AG09309 (cell line): ENCODE results near the gene NFAT5.

Source experiments
- DNase-seq: peaks from one replicate; pipeline ENCODE4 v3.0.0-alpha.2; 2010; ENCODE audit warnings: low read depth
- H3K4me3 ChIP-seq: 2 replicates; pipeline ENCODE4 v1.5.1; 2011; ENCODE audit warnings: mild to moderate bottlenecking, low read depth, low read length, moderate library complexity; ENCODE audit not compliant: control insufficient read depth
- CTCF ChIP-seq: IDR thresholded peaks from 2 replicates; pipeline ENCODE4 v1.5.1; 2011; ENCODE audit warnings: mild to moderate bottlenecking, low read depth, low read length, inconsistent platforms; ENCODE audit not compliant: insufficient read depth, control insufficient read depth; ENCODE audit errors: missing control alignments

NFAT5 gene

GRCh38 chr16:69596801-69597200 lies 31.0 kb downstream of the NFAT5 start:
- DNase-seq = no peak
- H3K4me3 ChIP-seq = no peak overlapping the region
- no peak for TF ChIP-seq CTCF

- no peak for TF ChIP-seq CTCF
- no peak overlapping the region for H3K4me3 ChIP-seq
Observed at GRCh38 chr16:69598045-69598444, 32.3 kb downstream of the NFAT5 start.

GRCh38 chr16:69599731-69600130 lies 34.0 kb downstream of the NFAT5 start:
- no peak for TF ChIP-seq CTCF
- H3K4me3 ChIP-seq = no peak overlapping the region
- DNase-seq = no peak

More at GRCh38 chr16:69598045-69598444, 32.3 kb downstream of the NFAT5 start:
- no peak for DNase-seq

GRCh38 chr16:69600202-69600601 lies 34.4 kb downstream of the NFAT5 start:
- no peak overlapping the region for H3K4me3 ChIP-seq
- TF ChIP-seq CTCF = no peak
- DNase-seq = no peak

- no peak overlapping the region for H3K4me3 ChIP-seq
- no peak for DNase-seq
- TF ChIP-seq CTCF = no peak
Observed at GRCh38 chr16:69601250-69601649, 35.5 kb downstream of the NFAT5 start.

- no peak overlapping the region for H3K4me3 ChIP-seq
- TF ChIP-seq CTCF = no peak
- no peak for DNase-seq
Observed at GRCh38 chr16:69606985-69607384, 41.2 kb downstream of the NFAT5 start.

GRCh38 chr16:69607674-69608073 lies 41.9 kb downstream of the NFAT5 start:
- H3K4me3 ChIP-seq = no peak overlapping the region
- DNase-seq = no peak
- no peak for TF ChIP-seq CTCF
